GM18505 (cell line): ENCODE data around the gene INAVA.
"Not testable (repeated sequence)": the region's sequence is repeated elsewhere in the genome, so short reads cannot be mapped to it uniquely, and the experiment has no call there.

Source experiments
- ATAC-seq: cut with Tn5 transposase; IDR thresholded peaks from one replicate; pipeline ENCODE4 v1.9.1; 2021; ENCODE audit not compliant: unreplicated experiment
- POLR2A ChIP-seq: IDR thresholded peaks from 4 replicates; pipeline ENCODE4 v1.6.1; 2011; ENCODE audit warnings: borderline replicate concordance; ENCODE audit not compliant: insufficient read depth, insufficient read length; ENCODE audit errors: extremely low read depth

INAVA gene

DNA sequence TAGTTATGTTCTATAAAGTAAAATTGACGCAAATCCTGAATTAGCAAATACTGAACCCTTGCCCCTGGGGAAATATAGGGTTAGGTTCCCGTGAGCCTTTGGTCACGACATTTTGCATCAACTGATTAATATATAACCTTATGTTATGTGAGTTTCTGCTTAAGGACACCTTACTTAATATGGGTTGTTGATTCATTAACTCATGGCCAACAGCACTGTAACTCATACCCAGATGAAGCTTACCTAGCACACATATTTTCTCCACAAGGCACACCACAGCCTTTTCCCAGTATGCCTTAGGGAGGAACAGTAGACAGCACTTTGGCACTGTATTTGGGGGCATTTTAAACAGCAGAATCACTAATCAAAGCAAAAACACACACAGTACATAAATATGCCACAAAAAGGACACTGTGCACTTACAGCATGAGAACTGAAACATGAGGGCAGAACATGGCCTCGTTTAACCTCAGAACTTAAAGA is 15.1 kb downstream of the INAVA start:
- TF ChIP-seq POLR2A = no peak
- ATAC-seq = no peak

DNA sequence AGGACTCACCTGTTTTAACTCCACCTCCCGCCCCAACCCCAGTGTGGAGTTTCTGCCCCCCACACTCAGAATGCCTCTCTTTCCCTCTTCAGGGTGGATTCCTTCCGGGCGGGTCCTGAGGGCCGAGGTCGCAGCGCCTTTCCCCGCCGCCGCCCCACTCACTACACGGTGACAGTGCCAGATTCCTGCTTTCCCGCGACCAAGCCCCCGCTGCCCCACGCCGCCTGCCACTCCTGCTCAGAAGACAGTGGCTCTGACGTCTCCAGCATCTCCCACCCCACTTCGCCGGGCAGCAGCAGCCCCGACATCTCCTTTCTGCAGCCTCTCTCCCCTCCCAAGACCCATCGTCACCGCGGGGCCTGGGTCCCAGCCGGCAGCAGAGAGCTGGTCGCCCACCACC is 16.7 kb downstream of the INAVA start:
- ATAC-seq = no peak
- no peak for TF ChIP-seq POLR2A

DNA sequence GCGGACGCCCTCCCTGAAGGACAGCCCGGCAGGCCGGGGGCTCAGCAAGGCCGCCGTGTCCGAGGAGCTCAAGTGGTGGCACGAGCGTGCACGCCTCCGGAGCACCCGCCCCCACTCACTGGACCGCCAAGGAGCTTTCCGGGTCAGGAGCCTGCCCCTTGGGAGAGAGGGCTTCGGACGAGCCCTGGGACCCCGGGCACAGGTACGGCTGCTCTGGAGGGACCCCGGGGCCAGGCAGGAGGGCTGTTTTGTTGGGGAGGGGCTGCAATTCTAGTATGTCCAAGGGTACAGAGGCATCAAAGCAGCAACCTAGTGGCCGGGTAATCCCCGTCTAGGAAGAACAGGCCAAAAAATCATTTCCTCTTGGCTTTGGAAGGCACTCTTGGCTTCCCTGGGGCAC is 17.2 kb downstream of the INAVA start:
- ATAC-seq = not testable (repeated sequence)

DNA sequence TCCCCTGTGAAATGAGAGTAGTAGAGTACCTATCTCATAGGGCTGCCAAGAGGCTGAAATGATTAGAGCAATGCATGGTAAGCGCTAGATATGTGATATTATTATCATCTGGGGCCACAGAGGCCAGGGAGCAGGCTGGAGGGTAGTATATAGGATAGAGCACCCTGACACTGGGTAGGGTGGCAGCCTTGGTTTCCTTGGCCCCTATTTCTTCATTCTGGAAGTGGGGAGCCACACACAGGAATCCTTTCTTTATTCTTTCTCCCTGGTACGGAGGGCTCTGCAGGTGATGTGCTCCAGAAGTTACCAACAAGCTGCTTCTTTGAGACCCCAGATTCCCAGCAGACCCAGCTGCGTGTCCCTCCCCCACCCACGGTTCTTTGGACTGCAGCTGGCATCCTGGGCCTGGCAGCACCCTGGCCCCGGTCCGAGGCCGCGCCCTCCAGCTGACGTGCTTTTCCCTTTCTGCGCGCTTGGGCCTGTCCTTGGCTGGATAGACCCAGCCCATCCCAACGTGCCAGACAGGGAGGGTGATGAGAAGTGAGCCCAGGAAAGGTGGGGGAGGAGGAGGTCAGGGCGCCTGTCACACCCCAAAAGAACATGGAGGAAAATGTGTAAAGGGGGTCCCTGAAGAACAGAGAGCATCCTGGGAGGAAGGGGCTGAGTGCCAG is 18.2 kb downstream of the INAVA start:
- no peak for TF ChIP-seq POLR2A
- ATAC-seq = no peak

DNA sequence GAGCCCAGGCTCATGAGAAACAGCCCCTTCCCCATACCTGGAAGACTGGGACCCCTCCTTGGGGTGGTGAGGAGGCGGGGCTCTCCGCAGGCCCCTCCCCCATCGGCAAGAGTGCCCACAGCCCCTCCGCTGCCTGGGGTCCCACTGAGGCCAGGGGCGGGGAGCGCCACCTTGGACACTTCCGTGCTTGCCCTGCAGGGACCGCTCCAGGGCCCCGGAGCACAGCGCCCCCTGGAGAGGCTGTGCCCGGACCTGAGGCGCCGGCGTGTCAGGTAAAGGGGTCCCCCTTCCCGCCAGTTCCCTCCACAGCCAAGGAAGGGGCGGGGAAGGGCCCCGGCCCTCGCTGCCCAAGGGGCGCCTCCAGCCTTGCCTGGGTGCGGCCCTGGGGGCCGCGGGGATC is 21.5 kb downstream of the INAVA start:
- no peak for TF ChIP-seq POLR2A
- ATAC-seq = no peak

DNA sequence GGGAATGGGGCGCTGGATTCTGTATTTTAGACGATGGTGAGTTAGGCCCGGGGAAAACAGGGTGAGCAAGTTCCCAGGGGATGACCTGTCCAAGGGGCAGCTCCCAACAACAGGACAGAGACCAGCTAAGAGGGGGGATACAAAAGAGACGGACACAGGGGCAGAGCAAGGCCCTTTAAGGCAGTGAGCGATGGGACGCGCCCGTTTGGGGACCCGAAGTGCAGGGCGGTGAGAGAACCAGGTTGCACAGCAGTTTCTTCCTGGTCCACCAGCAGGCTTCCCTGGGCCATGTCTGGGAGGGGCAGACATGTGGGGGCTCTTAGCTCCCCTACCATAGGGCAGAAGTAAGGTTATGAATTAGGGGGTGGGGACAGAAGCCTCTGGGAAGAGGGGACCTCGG is 22.0 kb downstream of the INAVA start:
- TF ChIP-seq POLR2A = no peak
- ATAC-seq = no peak

DNA sequence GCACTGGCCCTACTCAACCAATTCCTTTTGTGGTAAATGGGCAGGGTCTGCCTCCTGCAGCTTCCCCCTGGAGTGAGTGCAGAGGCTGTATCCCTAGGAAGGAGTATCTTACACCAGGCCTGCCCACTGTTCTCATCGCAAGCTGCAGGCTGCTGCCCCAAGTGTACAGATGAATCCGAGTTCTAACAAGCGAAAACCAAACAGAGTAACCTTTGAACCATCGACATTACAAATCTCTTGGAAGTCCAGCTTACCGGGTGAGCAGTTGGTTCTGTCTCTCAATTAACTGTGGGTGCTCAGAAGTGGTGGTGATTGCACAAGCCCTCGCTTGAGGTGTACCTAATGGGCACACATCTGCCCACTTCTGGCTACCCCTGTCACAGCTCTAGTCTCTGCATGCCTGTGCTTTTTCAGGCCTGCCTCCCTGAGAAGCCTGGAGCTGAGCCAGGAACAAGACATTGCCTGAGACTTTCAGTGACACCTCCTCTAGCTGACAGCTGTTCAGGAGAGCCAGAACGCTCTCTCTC is 22.7 kb downstream of the INAVA start:
- ATAC-seq = no peak
- no peak for TF ChIP-seq POLR2A

DNA sequence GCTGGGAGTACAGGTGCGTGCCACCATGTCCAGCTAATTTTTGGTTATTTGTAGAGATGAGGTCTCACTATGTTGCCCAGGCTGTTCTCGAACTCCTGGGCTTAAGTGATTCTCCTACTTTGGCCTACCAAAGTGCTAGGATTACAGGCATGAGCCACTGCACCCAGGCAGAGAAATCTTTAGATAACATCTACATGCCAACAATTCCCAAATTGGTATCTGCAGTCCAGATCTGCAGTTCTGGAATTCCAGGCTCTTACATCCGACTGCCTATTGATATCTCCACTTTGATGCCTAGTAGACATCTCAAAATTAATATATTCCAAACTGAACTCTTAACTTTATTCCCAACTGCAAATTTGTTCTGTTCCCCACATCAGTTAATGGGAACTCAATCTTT is 23.3 kb downstream of the INAVA start:
- TF ChIP-seq POLR2A = no peak
- ATAC-seq = no peak

DNA sequence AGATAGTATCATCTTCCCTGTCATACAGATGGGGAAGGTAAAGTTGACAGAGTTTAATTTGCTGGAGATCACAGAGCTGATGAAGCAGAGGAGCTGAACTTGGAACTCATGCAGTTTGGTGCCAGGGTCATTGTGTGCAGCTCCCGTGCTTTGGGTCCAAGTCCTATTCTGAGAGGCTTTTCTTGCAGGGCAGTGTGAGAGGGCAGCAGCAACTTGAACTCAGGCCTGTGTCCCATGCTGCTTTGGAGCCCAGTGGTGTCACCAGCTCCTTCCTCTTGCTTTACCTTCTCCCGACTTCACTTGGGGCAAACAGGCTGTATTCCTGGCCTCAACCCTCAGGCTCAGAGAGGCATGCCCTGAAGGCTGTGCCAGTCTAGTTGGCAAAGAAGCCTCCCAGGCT is 24.7 kb downstream of the INAVA start:
- no peak for TF ChIP-seq POLR2A
- ATAC-seq = no peak

DNA sequence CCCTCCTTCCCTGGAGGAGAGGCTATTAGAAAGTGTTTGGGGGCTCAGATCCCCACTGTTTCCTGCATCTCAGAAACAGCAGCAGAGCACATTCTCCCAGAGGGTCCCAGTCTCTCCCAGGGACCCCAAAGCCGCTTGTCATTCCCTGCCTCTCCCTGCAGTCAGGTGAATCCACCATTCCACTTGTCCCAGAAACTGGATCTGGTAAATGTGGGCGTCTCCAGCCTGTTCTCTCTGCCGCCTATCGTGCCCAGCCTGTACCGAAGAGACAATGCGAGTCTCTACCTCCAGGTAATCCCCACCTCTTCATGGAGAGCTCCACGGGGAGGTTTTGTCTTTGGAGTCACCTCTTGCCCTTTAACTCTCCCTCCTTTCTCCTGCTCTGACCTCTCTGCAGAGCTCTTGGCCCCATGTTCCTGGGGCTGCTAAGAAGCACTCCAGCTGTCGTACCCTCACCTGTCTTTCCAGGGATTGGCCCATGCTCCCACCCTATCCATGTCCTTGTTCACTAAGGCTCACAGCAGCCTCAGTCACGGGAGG is 26.9 kb downstream of the INAVA start:
- TF ChIP-seq POLR2A = no peak
- no peak for ATAC-seq

DNA sequence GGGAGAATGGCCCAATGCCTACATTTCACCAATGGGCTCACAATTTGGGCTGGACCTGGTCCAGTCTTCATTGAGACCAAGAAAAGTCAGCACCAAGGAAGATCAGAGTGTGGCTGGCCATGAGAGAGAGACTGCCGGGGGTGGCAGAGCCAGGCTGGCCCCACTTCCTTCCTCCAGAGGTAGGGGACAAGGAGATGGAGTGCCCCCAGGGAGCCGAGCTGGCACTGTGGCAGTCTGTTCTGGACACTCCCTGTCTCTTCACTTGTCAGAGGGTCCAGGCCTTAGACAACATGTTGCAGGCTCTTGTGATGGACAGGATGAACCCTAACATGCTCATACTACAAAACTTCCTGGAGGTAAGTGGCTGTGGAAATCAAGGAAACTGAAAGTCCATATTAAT is 27.7 kb downstream of the INAVA start:
- TF ChIP-seq POLR2A = no peak
- no peak for ATAC-seq

DNA sequence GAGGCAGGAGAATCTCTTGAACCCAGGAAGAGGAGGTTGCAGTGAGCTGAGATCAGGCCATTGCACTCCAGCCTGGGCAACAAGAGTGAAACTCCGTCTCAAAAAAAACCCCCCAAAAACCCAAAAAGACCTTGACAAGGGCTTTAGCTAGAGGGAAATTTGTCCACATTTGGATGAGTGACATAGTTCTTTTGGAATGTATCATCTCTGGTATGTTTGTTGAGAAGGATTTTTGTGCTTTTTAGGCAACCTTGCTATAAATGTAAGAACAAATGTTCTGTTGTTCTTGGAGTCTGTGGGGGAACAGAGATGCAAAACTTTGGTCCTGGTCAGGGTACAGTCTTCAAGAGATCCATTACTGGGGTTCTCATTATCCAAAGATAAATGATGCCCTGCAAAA is 28.9 kb downstream of the INAVA start:
- TF ChIP-seq POLR2A = no peak
- ATAC-seq = no peak

DNA sequence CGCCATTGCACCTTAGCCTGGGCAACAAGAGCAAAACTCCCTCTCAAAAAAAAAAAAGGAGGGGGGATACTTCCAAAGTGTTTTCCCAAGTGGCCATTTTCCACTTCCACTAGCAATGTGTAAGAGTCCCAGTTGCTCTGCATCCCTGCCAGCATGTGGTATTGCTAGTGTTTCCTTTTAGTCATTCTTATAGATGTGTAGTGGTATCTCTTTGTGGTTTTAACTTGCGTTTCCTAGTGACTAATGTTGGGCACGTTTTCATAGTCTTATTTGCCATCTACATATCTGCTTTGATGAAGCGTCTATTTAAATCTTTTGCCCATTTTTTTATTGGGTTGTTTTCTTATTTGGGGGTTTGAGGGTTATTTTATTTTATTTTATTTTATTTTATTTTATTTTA is 31.1 kb downstream of the INAVA start:
- no peak for ATAC-seq
- TF ChIP-seq POLR2A = no peak

DNA sequence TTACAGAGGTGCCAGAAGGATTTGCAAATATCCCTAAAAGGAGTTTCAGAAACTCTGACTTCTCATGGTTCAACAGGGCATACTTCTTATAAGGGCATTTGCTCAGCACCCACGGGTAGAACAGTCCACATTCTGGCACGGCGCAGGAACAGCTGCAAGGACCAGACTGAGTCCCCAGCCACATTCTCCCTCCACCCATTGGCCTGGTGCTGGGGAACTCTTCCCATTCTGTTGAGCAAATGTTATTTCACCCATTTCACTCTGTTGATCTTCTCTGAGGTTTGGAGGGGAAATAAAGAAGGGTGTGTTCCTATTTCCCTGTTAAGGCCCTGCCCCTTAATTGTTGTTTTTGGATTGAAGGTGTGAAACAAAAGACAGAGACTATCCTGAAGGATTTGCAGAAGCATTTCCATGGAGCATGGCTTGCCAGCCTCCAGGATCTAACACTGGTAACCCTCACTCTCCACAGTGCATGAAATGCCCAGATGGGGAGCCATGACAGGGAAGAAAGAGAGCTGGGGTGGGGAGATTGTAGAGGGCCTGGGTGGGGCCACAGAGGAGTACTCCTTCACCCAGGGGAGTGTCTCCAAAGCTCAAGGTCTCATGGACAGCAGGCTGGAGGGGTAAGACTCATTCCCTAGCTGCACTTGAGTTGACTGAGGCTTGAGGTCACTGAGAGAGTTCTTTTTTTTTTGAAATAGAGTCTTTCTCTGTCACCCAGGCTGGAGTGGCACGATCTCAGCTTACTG is 35.0 kb downstream of the INAVA start:
- TF ChIP-seq POLR2A = no peak
- no peak for ATAC-seq

DNA sequence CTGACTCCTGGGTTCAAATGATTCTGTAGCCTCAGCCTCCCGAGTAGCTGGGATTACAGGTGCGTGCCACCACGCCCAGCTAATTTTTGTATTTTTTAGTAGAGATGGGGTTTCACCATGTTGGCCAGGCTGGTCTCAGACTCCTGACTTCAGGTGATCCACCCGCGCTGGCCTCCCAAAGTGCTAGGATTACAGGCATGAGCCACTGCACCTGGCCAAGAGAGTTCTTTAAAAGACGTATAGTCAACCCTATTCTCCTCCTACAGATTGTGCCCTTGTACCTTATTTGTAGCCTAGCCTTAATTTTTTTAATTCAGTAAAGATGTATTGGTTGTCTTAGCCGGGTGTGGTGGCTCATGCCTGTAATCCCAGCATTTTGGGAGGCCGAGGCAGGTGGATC is 35.6 kb downstream of the INAVA start:
- ATAC-seq = not testable (repeated sequence)
